IPS DF 4.7 (cell line): ENCODE results near the gene NFASC.

Experiments used
- DNase-seq: peaks from one replicate; pipeline ENCODE4 v3.0.0-alpha.2; 2013; ENCODE audit warnings: low spot score; ENCODE audit errors: extremely low read depth

The NFASC gene

GRCh38 chr1:204927673-204928641 is 57.3 kb downstream of the NFASC start:
- DNase-seq, result no peak

GRCh38 chr1:204928671-204929486 is 58.2 kb downstream of the NFASC start:
- DNase-seq, result no peak

GRCh38 chr1:204929487-204930154 is 59.0 kb downstream of the NFASC start:
- no peak for DNase-seq

GRCh38 chr1:204930155-204930523 is 59.5 kb downstream of the NFASC start:
- no peak for DNase-seq

GRCh38 chr1:204931313-204931712 is 60.7 kb downstream of the NFASC start:
- DNase-seq, result no peak

GRCh38 chr1:204931768-204932572 is 61.3 kb downstream of the NFASC start:
- no peak for DNase-seq

GRCh38 chr1:204932573-204932909 is 61.9 kb downstream of the NFASC start:
- no peak for DNase-seq

GRCh38 chr1:204935155-204935554 is 64.5 kb downstream of the NFASC start:
- no peak for DNase-seq

GRCh38 chr1:204936765-204937164 is 66.1 kb downstream of the NFASC start:
- DNase-seq, result no peak

- no peak for DNase-seq
These were observed 67.2 kb downstream of the NFASC start for GRCh38 chr1:204937901-204938300.

- DNase-seq, result no peak
These were observed 69.9 kb downstream of the NFASC start for GRCh38 chr1:204940591-204940990.

- DNase-seq, result peak; percentile 72
These were observed 71.0 kb downstream of the NFASC start for GRCh38 chr1:204941421-204942338.

- no peak for DNase-seq
These were observed 72.8 kb downstream of the NFASC start for GRCh38 chr1:204943495-204943894.

GRCh38 chr1:204944662-204945061 is 74.0 kb downstream of the NFASC start:
- DNase-seq, result no peak

GRCh38 chr1:204945565-204945977 is 74.9 kb downstream of the NFASC start:
- DNase-seq, result no peak

- DNase-seq, result no peak
These were observed 76.0 kb downstream of the NFASC start for GRCh38 chr1:204946640-204947039.

- no peak for DNase-seq
These were observed 76.7 kb downstream of the NFASC start for GRCh38 chr1:204947338-204947737.

- no peak for DNase-seq
These were observed 77.1 kb downstream of the NFASC start for GRCh38 chr1:204947747-204948146.

- no peak for DNase-seq
These were observed 79.8 kb downstream of the NFASC start for GRCh38 chr1:204950353-204951001.
